Astrocyte of the hippocampus (primary cell): Measurements from ENCODE around the gene MORN1.

Experiments used
- DNase-seq: peaks from one replicate; pipeline ENCODE4 v3.0.0; 2011; ENCODE audit warnings: low read depth, low spot score

MORN1 gene

DNA sequence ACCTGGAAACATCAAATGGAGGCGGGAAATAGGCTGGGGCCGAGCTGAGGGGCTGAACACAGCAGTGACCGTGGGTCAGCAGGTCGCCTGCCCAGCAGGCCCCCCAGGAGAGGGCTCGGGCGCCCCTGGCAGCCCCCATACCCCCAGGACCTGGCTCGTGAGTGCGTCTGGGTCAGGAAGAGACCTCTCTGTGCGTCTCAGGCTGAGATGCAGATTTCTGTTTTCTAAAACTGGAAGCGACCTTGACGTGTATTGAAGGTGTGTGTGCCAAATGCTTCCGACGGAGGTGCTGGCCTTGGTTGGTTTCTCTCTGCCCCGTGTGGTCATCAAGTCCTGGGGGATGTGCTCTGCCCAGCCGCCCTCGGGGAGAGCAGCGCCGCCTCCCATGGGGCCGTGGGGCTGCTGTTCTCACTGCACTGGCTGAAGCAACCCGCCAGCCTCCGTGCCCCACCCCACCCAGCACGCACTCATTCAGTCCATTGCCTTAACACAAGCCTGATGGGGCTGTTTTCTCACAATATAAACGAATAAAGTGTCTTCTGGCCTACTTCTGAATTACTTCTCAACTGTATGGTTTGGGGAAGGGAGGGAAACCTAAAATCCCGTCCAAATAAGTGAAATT lies 13.6 kb upstream of the MORN1 start:
- no peak for DNase-seq

DNA sequence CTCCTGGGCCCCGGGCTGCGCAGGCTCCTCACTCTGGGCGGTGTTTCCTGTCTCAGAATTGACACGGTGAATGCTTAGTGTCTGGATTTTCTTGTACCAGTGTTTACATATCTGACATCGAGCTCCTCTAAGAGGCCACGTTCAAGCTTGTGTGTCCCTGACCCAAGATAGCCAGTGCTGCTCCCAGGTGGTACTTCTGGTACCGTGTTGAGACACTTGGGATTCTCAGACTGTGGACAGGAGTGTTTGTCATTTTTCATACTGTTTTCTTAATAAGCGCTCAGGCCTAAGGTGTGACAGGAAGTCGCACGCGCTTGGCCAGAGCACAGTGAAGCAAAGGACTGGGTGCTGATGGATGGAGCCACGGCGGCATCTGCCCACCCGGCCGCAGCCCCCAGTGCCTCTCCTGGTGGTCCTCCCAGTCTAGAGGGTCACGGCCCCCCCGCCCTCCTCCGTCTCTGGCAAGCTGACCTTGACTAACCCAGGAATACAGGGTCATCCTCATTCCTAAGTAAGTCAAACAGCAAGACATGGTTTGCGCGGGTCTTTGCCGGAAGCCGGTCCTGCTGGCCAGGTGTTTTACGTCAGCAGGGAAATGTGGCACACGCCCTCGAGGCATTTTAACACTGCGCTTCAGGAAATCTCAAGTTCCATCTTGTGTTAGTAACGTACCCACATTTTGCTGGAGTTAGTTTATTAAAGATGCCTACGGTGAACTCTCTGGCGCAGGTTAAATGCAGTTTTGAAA lies 13.0 kb upstream of the MORN1 start:
- no peak for DNase-seq

DNA sequence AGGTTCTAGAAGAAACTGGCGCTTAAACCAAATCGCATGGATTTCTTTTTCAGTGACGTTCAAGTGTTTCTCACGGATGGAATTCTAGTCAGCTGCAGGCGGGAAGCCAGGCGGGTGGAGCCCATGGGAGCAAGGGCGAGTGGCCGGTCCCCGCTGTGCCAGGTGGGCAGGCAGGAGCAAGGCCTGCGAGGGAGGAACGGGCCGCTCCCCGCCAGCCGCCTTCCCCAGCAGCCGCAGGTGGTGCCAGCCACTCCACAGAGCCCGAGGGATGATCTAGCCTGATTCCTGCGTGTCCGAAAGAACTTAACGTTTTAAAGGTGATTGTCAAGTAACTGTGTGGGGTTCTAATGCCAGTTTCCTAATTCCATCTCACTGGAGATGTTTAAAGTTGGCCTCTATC lies 11.9 kb upstream of the MORN1 start:
- no peak for DNase-seq

DNA sequence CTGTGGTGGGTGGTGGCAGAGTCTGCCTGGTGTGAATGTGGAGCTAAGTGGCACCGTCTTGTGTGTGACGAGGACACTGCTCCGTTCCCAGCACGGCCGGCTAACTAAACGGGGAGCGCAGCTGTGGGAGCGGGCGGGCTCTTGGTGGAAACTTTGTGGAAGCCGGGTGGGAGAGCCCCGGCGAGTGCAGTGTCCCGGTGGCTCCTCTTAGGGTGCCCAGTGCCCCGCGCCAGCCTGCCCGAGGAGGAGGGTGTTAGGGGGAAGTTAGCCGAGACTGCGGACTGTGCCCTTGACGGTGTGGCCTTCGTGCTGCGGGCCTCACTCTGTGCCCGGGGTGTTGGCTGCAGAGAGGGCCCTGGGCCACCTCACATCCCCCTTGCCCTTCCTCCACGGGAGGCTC lies 11.1 kb upstream of the MORN1 start:
- DNase-seq, result no peak

DNA sequence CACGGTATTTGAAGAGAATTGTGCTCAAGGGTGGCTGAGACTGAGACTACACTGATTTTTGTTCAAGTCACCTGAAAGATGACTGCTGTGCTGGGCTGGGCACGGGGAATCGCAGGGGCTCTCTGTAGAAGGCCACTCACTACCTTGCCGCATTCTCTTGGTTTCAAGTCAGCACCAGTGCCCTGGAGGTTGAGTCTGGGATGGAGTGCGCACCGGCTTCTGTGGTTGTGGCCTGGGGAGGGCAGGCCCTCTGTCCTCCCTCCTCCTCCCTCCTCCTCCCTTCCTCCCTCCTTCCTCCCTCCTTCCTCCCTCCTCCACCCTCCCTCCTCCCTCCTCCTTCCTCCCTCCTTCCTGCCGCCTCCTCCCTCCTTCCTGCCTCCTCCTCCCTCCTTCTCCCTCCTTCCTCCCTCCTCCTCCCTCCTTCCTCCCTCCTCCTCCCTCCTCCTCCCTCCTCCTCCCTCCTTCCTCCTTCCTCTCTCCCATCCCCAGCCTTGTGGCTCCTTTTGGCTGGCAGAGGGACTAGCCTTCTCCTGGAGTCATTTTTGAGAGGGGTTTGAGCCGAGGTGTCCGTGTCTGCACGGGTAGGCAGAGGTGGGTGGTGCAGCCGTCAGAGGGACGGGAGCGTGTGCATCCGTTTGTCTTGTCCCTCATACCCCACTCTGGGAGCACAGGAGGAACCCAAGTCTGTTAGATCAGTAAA lies 9.7 kb upstream of the MORN1 start:
- DNase-seq, result no peak

DNA sequence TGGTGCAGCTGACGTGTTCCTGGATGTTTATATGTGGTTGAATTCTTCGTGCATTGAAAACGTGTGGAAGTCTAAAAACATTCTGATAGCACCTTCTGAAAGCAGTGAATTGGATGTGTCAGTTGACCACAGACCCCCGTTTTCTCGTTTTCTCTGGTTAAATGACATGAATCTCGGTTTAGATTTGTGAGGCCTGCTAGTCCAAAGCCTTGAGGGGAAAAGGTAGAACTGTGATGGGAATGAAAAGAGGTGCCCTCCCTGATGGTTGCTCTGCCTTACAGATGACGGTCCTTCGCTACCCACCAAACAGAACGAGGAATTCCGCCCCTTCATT lies 9.2 kb upstream of the MORN1 start:
- DNase-seq, result peak; percentile 46

DNA sequence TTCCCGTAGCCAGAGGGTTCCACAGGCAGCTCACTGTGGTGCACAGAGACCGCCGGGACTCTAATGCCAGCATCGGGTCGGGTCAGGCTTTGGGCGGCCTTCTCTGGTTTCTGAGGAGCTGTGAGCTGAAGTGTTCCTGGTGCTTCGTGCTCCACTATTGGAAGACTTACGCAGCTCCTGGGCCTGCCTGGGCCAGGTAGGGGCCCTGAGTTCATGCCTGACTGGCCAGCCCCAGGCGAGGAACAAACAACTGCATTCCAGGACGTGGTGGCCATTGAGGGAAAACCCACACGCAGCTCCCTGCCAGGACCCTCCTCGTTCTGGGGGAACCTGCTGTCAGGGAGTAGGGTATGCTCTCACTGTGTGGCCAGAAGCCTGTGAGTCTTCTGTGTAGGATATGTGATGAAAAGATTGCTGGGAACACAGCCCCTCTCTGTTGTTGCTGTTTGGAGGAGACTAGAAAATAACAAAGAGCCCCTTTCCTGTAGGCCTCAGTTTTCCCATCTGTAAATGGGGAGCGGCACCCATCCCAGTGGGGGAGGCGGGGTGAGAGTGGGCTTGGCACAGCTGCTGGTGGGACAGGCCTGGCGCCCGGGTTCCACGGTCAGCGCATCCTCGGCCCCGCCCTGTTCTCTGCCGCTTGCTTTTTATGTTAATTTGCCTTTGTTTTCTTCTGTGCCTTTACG lies 8.7 kb upstream of the MORN1 start:
- DNase-seq, result no peak

DNA sequence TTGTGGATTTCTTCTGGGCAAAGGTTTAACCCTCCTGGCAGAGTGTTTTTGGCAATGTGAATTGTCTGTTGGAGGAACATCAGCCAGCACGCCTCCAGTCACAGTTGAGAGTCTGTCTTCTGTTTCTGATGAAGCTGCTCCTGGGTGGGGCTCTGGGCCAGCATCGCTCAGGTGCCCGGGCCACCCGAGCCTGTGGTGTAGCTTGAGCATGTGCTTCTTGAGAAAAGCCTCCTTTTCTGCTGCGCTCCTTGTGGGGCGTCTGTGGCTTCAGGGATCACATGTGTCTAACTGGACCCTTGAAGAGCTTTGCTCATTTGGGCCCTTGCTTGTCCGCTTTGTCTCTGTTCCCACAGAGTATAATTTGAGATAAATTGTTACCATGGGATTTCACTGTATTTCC lies 7.5 kb upstream of the MORN1 start:
- no peak for DNase-seq

DNA sequence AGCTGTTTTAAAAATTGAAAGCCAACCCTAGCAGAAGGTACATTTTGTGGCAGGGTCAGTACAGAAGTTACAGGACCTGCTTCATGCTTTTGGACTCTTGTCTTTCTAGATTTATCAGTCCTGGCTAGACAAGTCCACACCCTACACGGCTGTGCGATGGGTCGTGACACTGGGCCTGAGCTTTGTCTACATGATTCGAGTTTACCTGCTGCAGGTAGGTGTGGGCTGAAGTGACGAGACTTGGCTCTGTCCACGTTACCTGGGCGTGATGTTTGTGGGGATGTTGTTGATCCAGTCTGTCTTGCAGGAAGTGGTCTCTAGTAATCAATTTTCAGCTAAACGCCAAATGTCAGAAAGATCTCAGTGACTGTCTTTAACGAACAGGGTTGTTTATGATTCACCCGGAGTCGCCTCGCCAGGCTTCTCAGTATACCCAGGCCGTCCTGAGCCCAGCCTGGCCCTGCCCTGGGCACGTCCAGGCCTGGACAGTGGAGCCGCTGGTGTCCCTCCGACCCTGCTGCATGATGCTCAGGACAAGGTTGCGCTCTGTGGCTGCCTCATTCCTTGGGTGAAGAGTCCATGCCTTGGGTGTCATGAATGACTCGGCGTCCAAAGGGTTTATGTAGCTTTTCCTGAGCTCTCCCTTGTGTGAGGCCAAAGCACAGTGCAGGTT lies 5.8 kb upstream of the MORN1 start:
- DNase-seq, result no peak

DNA sequence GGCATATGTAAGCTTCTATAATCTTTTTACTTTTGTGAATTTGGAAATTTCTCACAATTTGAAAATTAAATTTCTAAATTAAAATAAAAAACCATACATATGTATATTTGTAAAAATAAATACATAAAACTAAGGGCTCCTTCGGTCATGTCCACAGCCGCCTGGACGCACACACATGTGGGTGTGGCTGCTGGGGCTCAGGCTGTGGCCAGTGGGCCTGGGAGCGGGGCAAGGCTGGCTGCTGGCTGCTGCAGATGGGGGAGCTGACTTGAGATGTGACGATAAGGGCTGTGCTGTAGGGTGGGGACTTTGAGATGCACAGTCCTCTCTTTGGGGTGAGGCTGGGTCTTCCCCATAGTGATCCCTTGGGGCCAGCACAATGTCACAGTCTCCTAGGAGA lies 5.1 kb upstream of the MORN1 start:
- DNase-seq, result no peak

DNA sequence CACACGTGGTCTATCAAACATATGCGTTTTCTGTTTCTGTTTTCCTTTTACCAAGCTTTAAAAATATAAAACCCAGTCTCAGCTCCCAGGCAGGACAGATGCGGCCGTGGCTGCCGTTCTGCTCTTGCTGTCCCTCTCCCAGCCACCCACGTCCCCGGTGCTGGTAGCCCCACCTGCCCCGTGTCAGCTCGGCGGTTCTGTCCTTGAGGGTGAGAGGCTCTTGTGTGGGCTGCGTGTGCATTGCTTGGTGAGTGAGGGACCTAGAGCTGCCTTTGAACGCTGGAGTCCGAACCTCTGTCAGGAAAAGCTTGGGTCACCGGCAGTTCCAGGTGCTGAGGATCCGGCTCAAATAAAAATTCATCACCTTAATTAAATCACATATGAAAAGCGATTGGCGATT lies 4.7 kb upstream of the MORN1 start:
- no peak for DNase-seq

DNA sequence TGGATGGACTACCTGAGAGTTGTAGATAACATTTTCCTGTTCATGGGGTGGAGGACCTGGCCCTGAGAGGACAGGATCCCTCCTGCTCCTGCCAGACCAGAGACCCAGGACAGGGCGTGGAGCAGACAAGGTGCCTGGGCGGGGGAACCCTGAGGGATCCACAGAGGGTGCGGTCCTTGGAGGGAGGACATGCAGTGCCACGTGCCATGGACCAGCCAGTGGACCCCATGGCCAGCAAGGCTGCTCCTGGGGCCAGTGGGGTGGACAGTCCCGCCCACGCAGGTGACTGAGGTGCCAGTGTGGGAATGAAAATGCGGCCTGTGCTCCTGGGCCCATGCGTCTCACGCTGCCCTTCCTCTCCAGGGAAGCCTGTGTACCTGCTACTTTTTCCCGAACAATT lies 3.9 kb upstream of the MORN1 start:
- DNase-seq, result no peak

DNA sequence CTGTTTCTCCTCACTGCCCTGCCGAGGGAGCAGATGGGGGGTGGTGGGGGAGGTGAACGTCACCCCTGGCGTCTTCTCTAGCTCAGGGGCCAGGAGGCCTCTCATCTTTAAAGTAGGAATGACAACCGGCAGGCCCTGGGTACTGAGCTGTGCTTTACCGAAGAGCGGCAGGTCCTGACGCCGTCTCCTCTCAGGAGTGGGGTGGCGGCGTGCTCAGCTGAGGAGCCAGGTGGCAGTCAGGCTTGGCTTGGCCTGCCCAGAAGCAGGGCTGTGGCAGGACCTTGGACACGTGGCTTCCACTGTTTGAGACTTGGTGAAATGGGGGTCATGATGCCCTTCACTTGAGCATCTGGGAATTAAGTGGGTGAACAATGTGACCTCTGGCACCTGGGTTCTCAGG lies 3.4 kb upstream of the MORN1 start:
- DNase-seq, result no peak

DNA sequence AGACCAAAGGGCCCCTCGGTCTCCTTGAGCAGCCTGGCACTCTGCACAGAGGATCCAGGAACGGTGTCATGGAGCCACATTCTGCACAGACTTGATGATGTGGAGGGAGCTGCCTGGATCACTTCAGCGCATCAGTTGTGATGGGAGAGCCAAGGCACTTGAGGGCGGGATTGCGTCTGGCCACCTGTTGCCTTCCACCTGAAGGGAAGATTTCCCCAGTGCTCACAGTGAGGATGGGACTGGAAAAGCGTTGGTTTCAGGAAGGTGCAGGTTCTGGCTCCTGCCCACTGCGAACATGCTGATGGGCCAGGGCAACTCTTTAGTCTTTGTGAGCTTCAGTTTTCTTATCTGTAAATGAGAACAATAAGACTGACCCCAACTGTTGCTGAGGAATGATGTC lies 2.9 kb upstream of the MORN1 start:
- DNase-seq, result no peak

DNA sequence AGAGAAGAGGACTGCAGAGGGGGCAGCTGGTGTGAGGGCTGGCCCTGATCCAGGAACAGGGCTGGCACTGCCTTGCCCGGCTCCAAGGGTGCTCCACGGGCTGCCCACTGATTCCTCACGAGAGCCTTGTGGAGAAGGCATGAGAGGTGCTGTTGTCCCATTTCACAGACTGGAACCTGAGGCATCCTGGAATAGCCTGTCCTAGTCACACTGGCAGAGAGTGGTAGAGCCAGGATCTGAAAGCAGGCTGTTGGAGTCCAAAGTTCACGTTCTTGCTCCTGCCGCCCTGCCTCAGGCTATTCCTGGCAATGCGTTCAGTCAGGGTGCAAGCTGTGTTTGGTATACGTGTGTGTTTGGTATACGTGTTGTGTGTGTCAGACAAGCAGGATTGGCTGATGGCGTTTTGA lies 2.1 kb upstream of the MORN1 start:
- no peak for DNase-seq

DNA sequence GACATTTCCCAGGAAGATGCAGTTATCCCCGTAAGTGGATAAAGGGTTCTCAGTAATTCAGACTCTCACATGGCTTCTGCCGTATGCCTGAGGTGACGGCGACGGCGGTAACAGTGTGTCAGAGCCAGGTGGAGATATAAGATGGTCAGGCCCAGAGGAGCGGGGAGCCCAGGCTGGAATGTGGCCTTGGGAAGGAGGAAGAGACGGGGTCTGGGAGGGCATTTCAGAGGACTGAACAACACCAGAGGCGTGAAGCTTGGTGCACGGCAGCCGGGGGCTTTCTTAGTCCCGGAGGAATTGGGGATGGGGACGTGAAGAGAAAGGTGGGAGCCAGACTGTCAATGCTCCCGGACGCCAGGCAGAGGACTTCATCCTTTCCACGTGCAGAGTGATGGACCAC lies 1.3 kb upstream of the MORN1 start:
- no peak for DNase-seq

DNA sequence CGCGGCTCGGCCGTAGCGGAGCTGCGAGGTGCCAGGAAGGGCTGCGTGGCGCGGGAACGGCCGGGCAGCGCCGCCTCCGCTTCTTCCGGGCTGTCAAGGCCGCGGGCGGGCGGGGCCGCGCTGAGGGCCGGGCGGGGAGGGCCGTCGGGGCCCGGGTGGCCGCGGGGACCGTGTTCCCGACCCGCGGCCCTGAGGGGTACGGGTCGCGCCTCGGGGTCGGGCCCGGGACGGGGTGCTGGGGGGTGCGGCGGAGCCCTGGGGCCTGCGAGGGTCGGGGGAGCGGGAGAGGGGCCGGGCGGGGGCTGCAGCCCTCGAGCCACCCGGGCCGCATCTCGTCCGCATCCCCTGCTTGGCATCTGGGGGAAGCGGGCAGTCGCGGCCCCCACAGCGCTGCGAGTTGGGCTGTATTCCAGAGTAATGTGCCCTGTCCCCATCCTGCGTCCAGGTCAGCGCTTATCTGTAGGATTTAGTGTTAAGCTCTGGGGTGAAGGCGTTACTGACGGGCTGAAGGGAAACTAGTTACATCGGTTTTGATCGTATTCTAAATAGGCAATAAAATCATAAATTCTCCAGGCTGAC lies 666 bp upstream of the MORN1 start:
- no peak for DNase-seq

DNA sequence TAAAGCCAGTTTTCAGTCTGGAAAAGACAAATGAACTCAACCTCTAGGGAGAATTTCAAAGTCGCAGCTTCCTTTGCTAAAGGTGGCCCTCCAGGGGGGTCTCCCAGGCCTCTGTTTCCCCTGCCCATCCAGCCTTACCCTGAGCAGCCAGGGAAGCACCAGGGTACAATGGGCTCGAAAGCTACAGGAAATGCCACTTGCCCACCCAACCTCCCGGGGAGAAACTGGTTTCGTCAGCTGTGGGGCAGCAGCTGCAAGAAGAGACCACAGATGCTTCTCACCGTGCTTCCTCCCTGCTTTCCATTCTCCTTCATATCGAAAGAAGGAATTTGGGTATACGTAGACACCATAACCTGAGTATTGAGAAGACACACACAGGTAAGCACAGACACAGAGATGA lies 1.7 kb downstream of the MORN1 start:
- no peak for DNase-seq

DNA sequence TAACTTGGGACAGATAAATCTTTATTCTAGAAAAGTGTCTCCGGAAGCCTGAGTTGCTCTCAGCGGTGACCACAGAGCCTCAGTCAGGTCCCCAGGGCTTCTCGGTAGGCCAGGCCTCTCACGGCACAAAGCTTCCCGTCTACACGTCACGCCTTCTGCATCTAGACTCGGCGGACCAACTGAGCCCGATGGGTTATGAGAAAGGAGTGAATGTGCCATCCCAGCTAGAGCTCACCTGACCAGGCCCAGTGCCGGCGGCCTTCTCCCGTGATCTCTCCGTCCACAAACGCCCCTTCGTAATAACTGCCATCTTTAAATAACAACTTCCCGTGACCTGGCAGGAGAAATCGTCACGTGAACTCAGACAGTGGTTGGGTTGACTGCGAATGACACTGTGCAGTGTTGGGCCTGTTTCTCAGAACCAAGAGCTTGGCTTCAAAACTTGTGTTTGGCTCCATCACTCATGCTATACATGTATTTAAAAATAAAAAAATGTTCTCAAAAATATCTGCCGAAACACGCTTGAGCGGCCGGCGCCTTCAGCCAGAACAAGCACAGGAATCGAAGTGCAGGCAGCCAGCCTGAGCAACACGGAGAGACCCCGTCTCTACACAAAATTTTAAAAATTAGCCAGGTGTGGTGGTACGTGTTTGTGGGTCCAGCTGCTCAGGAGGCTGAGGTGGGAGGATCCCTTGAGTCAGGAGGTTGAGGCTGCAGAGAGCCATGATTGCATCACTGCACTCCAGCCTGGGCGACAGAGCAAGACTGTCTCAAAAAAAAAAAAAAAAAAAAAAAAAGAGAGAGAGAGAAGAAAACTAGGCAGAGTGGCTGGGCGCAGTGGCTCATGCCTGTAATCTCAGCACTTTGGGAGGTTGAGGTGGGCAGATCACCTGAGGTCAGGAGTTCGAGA lies 3.1 kb downstream of the MORN1 start:
- DNase-seq, result no peak
